MM.1S (cell line): ENCODE results near the gene EPGN.

ENCODE experiments used
- EZH2 ChIP-seq: fragments of 300-600 bp; sonication (generic); optimal IDR thresholded peaks from 2 replicates; pipeline ENCODE3; 2017; ENCODE audit warnings: low read depth, mild to moderate bottlenecking, antibody characterized with exemption, low read length, mixed read lengths
- TF ChIP-seq, protein P1 (sequence below): fragments of 300-600 bp; sonication (generic); IDR thresholded peaks from 2 replicates; pipeline ENCODE4 v1.5.1; 2016; ENCODE audit warnings: antibody characterized with exemption, low read length, mixed read lengths

DNA sequence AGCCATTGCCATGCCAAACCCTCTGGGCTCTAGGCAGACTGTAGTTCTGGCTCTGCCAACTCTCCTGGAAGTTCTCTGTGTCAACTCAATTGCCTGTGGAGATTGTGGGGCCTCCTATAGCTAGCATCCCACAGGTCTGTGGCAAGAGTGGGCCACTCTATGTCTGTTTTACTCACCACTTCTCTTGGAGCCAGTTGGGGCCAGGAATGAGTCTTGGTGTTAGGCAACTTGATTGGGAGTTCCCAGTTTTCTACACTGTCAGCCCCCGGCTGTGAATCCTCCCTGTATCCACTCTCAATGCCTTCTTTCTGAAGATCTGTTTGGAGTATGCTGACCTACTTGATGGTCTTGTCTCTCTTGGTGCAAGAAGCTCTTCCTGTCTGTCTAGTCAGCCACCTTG, 48.2 kb upstream of the EPGN start:
- TF ChIP-seq, protein P1, sequence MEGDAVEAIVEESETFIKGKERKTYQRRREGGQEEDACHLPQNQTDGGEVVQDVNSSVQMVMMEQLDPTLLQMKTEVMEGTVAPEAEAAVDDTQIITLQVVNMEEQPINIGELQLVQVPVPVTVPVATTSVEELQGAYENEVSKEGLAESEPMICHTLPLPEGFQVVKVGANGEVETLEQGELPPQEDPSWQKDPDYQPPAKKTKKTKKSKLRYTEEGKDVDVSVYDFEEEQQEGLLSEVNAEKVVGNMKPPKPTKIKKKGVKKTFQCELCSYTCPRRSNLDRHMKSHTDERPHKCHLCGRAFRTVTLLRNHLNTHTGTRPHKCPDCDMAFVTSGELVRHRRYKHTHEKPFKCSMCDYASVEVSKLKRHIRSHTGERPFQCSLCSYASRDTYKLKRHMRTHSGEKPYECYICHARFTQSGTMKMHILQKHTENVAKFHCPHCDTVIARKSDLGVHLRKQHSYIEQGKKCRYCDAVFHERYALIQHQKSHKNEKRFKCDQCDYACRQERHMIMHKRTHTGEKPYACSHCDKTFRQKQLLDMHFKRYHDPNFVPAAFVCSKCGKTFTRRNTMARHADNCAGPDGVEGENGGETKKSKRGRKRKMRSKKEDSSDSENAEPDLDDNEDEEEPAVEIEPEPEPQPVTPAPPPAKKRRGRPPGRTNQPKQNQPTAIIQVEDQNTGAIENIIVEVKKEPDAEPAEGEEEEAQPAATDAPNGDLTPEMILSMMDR, result no peak
- no peak for TF ChIP-seq EZH2
